HCT116 (cell line): Measurements from ENCODE around the gene FRMPD4.

Source experiments
- CEBPB ChIP-seq: IDR thresholded peaks from 2 replicates; pipeline ENCODE4 v1.6.1; 2012; ENCODE audit warnings: low read depth
- EZH2 ChIP-seq: fragments of 200-600 bp; sonication (generic); IDR thresholded peaks from 2 replicates; pipeline ENCODE4 v1.6.1; 2017; ENCODE audit warnings: antibody characterized with exemption, mixed run types
- EZH2phosphoT487 ChIP-seq: fragments of 200-600 bp; IDR thresholded peaks from 2 replicates; pipeline ENCODE4 v1.6.1; 2018; ENCODE audit warnings: antibody characterized with exemption, borderline replicate concordance
- FOSL1 ChIP-seq: IDR thresholded peaks from 2 replicates; pipeline ENCODE4 v1.6.1; 2012; ENCODE audit warnings: low read depth
- POLR2A ChIP-seq: IDR thresholded peaks from 2 replicates; pipeline ENCODE4 v1.7.0; 2011; ENCODE audit warnings: borderline replicate concordance; ENCODE audit not compliant: insufficient read depth, insufficient read length; ENCODE audit errors: extremely low read depth
- POLR2AphosphoS5 ChIP-seq: IDR thresholded peaks from 2 replicates; pipeline ENCODE4 v1.6.1; 2011; ENCODE audit warnings: mild to moderate bottlenecking, low read depth, low read length, moderate library complexity
- RAD21 ChIP-seq: IDR thresholded peaks from 2 replicates; pipeline ENCODE4 v1.6.1; 2012; ENCODE audit warnings: low read depth, mild to moderate bottlenecking
- TF ChIP-seq, protein P1 (sequence below), 3 experiments: fragments of 200-600 bp in 1 of 3; sonication (generic) in 1 of 3; IDR thresholded peaks in 2 of 3; conservative IDR thresholded peaks in 1 of 3; 2 replicates each; pipeline ENCODE4 v1.5.1; 2012 to 2017; ENCODE audit warnings: low read depth in 2 of 3, low read length in 2 of 3, antibody characterized with exemption in 1 of 3, borderline replicate concordance in 1 of 3, control low read depth in 1 of 3, mild to moderate bottlenecking in 1 of 3, mixed read lengths in 1 of 3, mixed run types in 1 of 3, moderate library complexity in 1 of 3; ENCODE audit not compliant: insufficient read depth in 1 of 3
- TF ChIP-seq, protein P2 (sequence below): IDR thresholded peaks from 2 replicates; pipeline ENCODE4 v1.6.1; 2012
- TF ChIP-seq, protein P3 (sequence below): IDR thresholded peaks from 2 replicates; pipeline ENCODE4 v1.6.1; 2012
- TF ChIP-seq, protein P4 (sequence below): IDR thresholded peaks from 2 replicates; pipeline ENCODE4 v1.6.1; 2012; ENCODE audit warnings: low read depth
- TF ChIP-seq, protein P5 (sequence below): IDR thresholded peaks from 2 replicates; pipeline ENCODE4 v1.6.1; 2011; ENCODE audit warnings: mild to moderate bottlenecking, low read length, moderate library complexity; ENCODE audit not compliant: insufficient replicate concordance; ENCODE audit errors: extremely low read depth

DNA sequence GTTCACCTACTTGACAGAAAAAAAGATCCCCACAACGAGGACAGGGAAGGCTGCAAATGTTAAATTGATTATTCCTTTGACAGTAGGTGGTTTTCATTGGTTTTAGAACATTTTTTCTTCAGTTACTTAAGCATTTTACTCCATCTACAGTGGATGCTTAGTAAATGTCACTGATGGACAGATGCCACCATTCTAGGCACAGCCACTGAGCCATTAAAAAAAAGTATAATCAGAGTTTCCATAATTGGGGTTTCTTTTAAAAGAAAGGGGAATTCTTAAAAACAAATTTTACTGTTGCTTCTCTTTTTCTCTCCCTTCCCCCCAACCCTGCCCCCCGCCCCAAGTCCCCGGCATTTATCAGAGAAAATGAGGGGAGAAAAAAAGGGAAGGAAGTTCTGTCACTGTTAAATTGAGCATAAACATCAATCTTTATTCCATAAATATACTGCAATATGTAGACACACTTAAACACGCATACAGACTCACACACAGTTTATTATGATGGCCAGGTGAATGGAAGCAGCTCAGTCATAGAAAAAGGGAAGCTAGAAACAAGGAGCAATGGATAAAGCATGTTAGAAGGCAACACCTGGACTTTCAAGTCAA lies 573.3 kb downstream of the FRMPD4 start:
- TF ChIP-seq, protein P1, sequence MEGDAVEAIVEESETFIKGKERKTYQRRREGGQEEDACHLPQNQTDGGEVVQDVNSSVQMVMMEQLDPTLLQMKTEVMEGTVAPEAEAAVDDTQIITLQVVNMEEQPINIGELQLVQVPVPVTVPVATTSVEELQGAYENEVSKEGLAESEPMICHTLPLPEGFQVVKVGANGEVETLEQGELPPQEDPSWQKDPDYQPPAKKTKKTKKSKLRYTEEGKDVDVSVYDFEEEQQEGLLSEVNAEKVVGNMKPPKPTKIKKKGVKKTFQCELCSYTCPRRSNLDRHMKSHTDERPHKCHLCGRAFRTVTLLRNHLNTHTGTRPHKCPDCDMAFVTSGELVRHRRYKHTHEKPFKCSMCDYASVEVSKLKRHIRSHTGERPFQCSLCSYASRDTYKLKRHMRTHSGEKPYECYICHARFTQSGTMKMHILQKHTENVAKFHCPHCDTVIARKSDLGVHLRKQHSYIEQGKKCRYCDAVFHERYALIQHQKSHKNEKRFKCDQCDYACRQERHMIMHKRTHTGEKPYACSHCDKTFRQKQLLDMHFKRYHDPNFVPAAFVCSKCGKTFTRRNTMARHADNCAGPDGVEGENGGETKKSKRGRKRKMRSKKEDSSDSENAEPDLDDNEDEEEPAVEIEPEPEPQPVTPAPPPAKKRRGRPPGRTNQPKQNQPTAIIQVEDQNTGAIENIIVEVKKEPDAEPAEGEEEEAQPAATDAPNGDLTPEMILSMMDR (IDR thresholded peaks at IDR 0.05 in 2 of 3, conservative IDR thresholded peaks at IDR 0.05 in 1 of 3; ENCODE audit: borderline replicate concordance in 1 of 3, insufficient read depth in 1 of 3, low read depth in 2 of 3, low read length in 2 of 3) = no peak
- no peak for TF ChIP-seq POLR2AphosphoS5
- TF ChIP-seq, protein P2, sequence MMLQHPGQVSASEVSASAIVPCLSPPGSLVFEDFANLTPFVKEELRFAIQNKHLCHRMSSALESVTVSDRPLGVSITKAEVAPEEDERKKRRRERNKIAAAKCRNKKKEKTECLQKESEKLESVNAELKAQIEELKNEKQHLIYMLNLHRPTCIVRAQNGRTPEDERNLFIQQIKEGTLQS = no peak
- no peak for TF ChIP-seq FOSL1
- TF ChIP-seq CEBPB = no peak
- no peak for TF ChIP-seq RAD21
- TF ChIP-seq, protein P3, sequence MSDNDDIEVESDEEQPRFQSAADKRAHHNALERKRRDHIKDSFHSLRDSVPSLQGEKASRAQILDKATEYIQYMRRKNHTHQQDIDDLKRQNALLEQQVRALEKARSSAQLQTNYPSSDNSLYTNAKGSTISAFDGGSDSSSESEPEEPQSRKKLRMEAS = no peak
- TF ChIP-seq, protein P4, sequence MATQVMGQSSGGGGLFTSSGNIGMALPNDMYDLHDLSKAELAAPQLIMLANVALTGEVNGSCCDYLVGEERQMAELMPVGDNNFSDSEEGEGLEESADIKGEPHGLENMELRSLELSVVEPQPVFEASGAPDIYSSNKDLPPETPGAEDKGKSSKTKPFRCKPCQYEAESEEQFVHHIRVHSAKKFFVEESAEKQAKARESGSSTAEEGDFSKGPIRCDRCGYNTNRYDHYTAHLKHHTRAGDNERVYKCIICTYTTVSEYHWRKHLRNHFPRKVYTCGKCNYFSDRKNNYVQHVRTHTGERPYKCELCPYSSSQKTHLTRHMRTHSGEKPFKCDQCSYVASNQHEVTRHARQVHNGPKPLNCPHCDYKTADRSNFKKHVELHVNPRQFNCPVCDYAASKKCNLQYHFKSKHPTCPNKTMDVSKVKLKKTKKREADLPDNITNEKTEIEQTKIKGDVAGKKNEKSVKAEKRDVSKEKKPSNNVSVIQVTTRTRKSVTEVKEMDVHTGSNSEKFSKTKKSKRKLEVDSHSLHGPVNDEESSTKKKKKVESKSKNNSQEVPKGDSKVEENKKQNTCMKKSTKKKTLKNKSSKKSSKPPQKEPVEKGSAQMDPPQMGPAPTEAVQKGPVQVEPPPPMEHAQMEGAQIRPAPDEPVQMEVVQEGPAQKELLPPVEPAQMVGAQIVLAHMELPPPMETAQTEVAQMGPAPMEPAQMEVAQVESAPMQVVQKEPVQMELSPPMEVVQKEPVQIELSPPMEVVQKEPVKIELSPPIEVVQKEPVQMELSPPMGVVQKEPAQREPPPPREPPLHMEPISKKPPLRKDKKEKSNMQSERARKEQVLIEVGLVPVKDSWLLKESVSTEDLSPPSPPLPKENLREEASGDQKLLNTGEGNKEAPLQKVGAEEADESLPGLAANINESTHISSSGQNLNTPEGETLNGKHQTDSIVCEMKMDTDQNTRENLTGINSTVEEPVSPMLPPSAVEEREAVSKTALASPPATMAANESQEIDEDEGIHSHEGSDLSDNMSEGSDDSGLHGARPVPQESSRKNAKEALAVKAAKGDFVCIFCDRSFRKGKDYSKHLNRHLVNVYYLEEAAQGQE = no peak
- TF ChIP-seq, protein P5, sequence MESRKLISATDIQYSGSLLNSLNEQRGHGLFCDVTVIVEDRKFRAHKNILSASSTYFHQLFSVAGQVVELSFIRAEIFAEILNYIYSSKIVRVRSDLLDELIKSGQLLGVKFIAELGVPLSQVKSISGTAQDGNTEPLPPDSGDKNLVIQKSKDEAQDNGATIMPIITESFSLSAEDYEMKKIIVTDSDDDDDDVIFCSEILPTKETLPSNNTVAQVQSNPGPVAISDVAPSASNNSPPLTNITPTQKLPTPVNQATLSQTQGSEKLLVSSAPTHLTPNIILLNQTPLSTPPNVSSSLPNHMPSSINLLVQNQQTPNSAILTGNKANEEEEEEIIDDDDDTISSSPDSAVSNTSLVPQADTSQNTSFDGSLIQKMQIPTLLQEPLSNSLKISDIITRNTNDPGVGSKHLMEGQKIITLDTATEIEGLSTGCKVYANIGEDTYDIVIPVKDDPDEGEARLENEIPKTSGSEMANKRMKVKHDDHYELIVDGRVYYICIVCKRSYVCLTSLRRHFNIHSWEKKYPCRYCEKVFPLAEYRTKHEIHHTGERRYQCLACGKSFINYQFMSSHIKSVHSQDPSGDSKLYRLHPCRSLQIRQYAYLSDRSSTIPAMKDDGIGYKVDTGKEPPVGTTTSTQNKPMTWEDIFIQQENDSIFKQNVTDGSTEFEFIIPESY = no peak
- no peak for TF ChIP-seq POLR2A
- TF ChIP-seq EZH2phosphoT487 = no peak
- TF ChIP-seq EZH2 = no peak
